ENCODE data around the gene FGFR1OP2. TPM values are rescaled to one million over a fixed set of nuclear protein-coding genes. Genes with fewer than 3 reads are reported as not detected.
A peak's percentile ranks its signal among the peaks of the same experiment; 100 is the strongest.

The FGFR1OP2 gene
- total RNA-seq (2021; fragmentation: NEBNext Ultra II Directional; extraction: Animal tissue kit (Norgen Biotek cat#: 25700)) (26.5 and 34.4 TPM in 2 replicates), polyA plus RNA-seq (2011; rRNA removed) (8.1 and 8.8 TPM in 2 replicates), polyA minus RNA-seq (2011; rRNA and poly(A)+ RNA removed) (10.9 and 12.1 TPM in 2 replicates)
- 15.4 TPM for polyA plus RNA-seq (2011; cell fraction: cytosol; rRNA removed)
- 6.5 TPM for polyA plus RNA-seq (2011; cell fraction: nucleus; rRNA removed)
- 14.6 to 28.8 TPM (median 18.3 TPM) in 4 replicates for polyA plus RNA-seq (2012, experiment 1 of 2)
- 2.3 TPM for polyA plus RNA-seq (2012, experiment 2 of 2)
- 29.1 TPM for polyA plus RNA-seq (2013, experiment 1 of 2)
- 29.2 TPM for polyA plus RNA-seq (2013, experiment 2 of 2)
- 17.3 TPM for polyA minus RNA-seq (2011; cell fraction: cytosol; rRNA and poly(A)+ RNA removed)
- polyA minus RNA-seq (2011; cell fraction: nucleus; rRNA and poly(A)+ RNA removed): 28.7 TPM
- long read RNA-seq, experiment 1, transcript FGFR1OP2-206 (5 exons, 956 nt): major isoform, 5 of 21 reads
- long read RNA-seq, experiment 1, partial matches to known transcripts: 9 of 21 reads
- long read RNA-seq, experiment 1, other reads (novel, unspliced or antisense): 0 of 21 reads
- long read RNA-seq, experiment 2, transcript FGFR1OP2-201 (7 exons, 2,924 nt): minor isoform, 5 of 33 reads
- long read RNA-seq, experiment 2, transcript FGFR1OP2-202 (6 exons, 2,790 nt): minor isoform, 10 of 33 reads
- long read RNA-seq, experiment 2, transcript FGFR1OP2-206 (5 exons, 956 nt): major isoform, 15 of 33 reads
- long read RNA-seq, experiment 2, partial matches to known transcripts: 0 of 33 reads
- long read RNA-seq, experiment 2, other reads (novel, unspliced or antisense): 1 of 33 reads

DNA sequence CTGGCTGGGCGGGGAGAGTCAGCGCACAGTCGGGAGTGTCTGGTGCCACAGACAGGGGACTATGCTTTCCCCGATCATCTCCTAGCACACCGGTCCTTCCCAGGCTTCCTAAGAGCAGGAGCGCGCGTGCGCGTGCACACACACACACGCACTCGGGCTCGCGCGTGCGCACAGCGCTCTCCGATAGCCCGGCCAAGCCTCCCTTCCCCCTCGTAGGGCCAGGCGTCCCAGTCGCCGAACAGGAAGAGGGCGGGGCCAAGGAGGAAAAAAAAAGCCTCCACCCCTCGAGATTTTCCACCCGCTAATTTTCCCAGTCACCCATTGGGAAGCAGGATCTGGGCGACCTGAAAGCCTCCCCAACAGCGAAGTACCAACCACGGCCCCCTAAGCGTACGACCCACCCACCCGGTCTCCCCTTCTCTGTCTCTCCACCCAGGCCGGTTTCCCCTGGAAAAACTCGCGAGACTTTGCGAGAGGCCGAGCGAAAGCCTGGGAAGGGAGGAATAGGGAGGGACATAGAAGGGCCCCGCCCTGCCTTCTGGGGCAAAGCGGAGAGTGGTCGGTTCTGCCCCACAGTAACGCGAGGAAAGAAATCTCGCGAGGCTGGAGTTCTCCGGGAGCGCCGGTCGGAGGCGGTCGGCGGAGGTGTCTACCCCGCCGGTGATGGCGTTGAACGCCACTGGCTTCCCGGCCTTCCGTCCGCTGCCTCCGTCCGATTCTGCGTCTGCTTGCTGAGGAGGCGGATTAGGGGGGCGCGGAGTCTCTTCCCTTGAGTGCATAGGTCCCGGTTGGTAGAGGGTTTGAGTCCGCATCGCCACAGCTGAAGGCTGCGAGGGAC lies at the start of gene FGFR1OP2, which contains the start of gene INTS13:
Gene FGFR1OP2 (plus strand): TSS at position 608 of the 838 bp plus-strand sequence. CDS start 15,689 bp downstream, outside the sequence.
Gene INTS13 (minus strand): TSS at position 119 of the 838 bp plus-strand sequence. CDS start 1,178 bp downstream, outside the sequence.
- FAIRE-seq (no peak), DNase-seq (ENCODE audit: low read depth in 1 of 2, low spot score in 2 of 2) (peak; percentile 90 to 97)
- Histone ChIP-seq H3K36me3 (ENCODE audit: control insufficient read depth in 2 of 4, insufficient read depth in 4 of 4, low read length in 3 of 4) (peaks cover 0 to 6% (median 0%) of the 10 kb centered on the region in 4 experiments; a peak in 1 of 8 replicates), H3K27ac (ENCODE audit: low read depth, low read length) (peak within 1 kb of the TSS; percentile 85), H3K4me1 (replicated peaks in 1 of 4; ENCODE audit: control insufficient read depth in 3 of 4, insufficient read depth in 4 of 4, low read length in 3 of 4) (peaks cover 0 to 5% (median 3%) of the 10 kb centered on the region in 4 experiments; a peak in 6 of 7 replicates), H4K20me1 (replicated peaks in 1 of 2; ENCODE audit: control insufficient read depth in 1 of 2, insufficient read depth in 2 of 2, low read length in 2 of 2) (peaks cover 4% of the 10 kb centered on the region in 2 experiments), H3K4ac (replicated peaks; ENCODE audit: insufficient read length, low read depth, low read length) (no peak within 1 kb of the TSS), H3K4me3 (ENCODE audit: extremely low read depth in 1 of 4, insufficient read depth in 2 of 4, low read depth in 3 of 4, low read length in 4 of 4) (peak within 1 kb of the TSS; percentile 93 to 97 (median 96)), H3K23me2 (ENCODE audit: low read depth, low read length) (peaks cover 5% of the 10 kb centered on the region), H4K5ac (ENCODE audit: insufficient read length, low read depth, low read length) (peak within 1 kb of the TSS; percentile 94), H2BK20ac (ENCODE audit: low read length) (no peak within 1 kb of the TSS), H3K4me2 (ENCODE audit: insufficient read depth in 1 of 2, low read depth in 2 of 2, low read length in 2 of 2) (peak within 1 kb of the TSS; percentile 63 to 90), H3K56ac (replicated peaks; ENCODE audit: insufficient read length, low read depth, low read length) (peak within 1 kb of the TSS; percentile 91), H4K91ac (replicated peaks; ENCODE audit: insufficient read length, low read length) (no peak within 1 kb of the TSS), H2BK15ac (ENCODE audit: low read length) (0 out of 2 replicates have a peak within 1 kb of the TSS, but pooled peaks have one; percentile 53), H3K27me3 (replicated peaks in 1 of 4; ENCODE audit: control insufficient read depth in 3 of 4, extremely low read depth in 1 of 4, insufficient read depth in 3 of 4, low read length in 3 of 4) (no peaks in the 10 kb centered on the region), H3K9ac (replicated peaks in 1 of 4; ENCODE audit: extremely low read depth in 1 of 4, low read depth in 3 of 4, low read length in 3 of 4) (peak within 1 kb of the TSS; percentile 93 to 97 (median 95)), H3K14ac (ENCODE audit: insufficient read length) (no peak within 1 kb of the TSS), H3K23ac (ENCODE audit: insufficient read length) (no peak within 1 kb of the TSS), H3K9me3 (ENCODE audit: insufficient read depth in 2 of 2, low read depth in 1 of 2, low read length in 1 of 2) (no peaks in the 10 kb centered on the region), H2BK12ac (ENCODE audit: low read depth, low read length) (no peak within 1 kb of the TSS), H3K79me1 (ENCODE audit: low read depth, low read length) (peaks cover 2% of the 10 kb centered on the region; the same call in 1 of the 2 replicates), H3K18ac (ENCODE audit: extremely low read depth, low read length) (peak within 1 kb of the TSS; percentile 76), H2BK5ac (ENCODE audit: low read depth, low read length) (peak within 1 kb of the TSS; percentile 84), H2AK5ac (ENCODE audit: low read depth, low read length) (no peak within 1 kb of the TSS), H4K8ac (ENCODE audit: extremely low read depth, insufficient read depth, low read length) (peak within 1 kb of the TSS; percentile 98), H2AFZ (ENCODE audit: low read length) (peak within 1 kb of the TSS; percentile 92), H2BK120ac (replicated peaks; ENCODE audit: low read depth, low read length) (no peak within 1 kb of the TSS), H3K79me2 (ENCODE audit: control insufficient read depth in 1 of 2, insufficient read depth in 2 of 2, low read length in 2 of 2) (peaks cover 5 to 81% of the 10 kb centered on the region in 2 experiments; a peak in 3 of 4 replicates)
- 2% methylated on average over 55 of the region's 69 CpGs; no CpG with 5 or more reads in 1 of the 2 experiments for WGBS, 2 experiments (ENCODE audit: extremely low coverage in 1 of 2, insufficient coverage in 1 of 2, insufficient read length in 1 of 2, insufficient replicate concordance in 2 of 2, low coverage in 1 of 2, low lambda C conversion rate in 2 of 2, missing lambda C conversion rate in 1 of 2)
- ChIA-PET CTCF (ENCODE audit: partially characterized antibody) (no interaction called here), POLR2A (ENCODE audit: partially characterized antibody) (interaction anchor here (0.7 to 1.2 kb wide), 8 partner anchors 15 to 395 kb away, joined by 3 to 4 read pairs (median 3); partner anchors contain the start of genes BMAL2, ITPR2 and TM7SF3)
- TF ChIP-seq, protein P1, sequence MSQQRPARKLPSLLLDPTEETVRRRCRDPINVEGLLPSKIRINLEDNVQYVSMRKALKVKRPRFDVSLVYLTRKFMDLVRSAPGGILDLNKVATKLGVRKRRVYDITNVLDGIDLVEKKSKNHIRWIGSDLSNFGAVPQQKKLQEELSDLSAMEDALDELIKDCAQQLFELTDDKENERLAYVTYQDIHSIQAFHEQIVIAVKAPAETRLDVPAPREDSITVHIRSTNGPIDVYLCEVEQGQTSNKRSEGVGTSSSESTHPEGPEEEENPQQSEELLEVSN (IDR thresholded peaks at IDR 0.05): no peak
- no peak for TF ChIP-seq ZNF274 (IDR thresholded peaks at IDR 0.05; ENCODE audit: borderline replicate concordance, extremely low read depth, low read length)
- peak; percentile 70 for TF ChIP-seq BACH1 (IDR thresholded peaks at IDR 0.05; ENCODE audit: low read length)
- no peak for TF ChIP-seq SP1 (IDR thresholded peaks at IDR 0.05; ENCODE audit: low read depth, low read length)
- peak; percentile 93 for TF ChIP-seq NRF1 (IDR thresholded peaks at IDR 0.05; ENCODE audit: low read depth, low read length)
- TF ChIP-seq CHD2 (IDR thresholded peaks at IDR 0.05; ENCODE audit: low read length): peak; percentile 97
- 0 out of 2 replicates have a peak, but pooled peaks have one; percentile 17 for TF ChIP-seq KDM5A (IDR thresholded peaks at IDR 0.05; ENCODE audit: low read length)
- peak; percentile 38; the same call in 1 of the 2 replicates for TF ChIP-seq CREB1 (IDR thresholded peaks at IDR 0.05)
